ENCODE results near the gene COPS3.
A peak's percentile ranks its signal among the peaks of the same experiment; 100 is the strongest.

The COPS3 gene

GRCh38 chr17:17239832-17240231 is 41.2 kb downstream of the COPS3 start:
- DNase-seq: no peak

GRCh38 chr17:17237026-17237799 is 43.8 kb downstream of the COPS3 start, which contains the start of gene FLCN:
Gene FLCN (minus strand): TSS chr17:17237168. CDS start chr17:17228137, 9,031 bp downstream.
- DNase-seq: peak; percentile 93

DNA sequence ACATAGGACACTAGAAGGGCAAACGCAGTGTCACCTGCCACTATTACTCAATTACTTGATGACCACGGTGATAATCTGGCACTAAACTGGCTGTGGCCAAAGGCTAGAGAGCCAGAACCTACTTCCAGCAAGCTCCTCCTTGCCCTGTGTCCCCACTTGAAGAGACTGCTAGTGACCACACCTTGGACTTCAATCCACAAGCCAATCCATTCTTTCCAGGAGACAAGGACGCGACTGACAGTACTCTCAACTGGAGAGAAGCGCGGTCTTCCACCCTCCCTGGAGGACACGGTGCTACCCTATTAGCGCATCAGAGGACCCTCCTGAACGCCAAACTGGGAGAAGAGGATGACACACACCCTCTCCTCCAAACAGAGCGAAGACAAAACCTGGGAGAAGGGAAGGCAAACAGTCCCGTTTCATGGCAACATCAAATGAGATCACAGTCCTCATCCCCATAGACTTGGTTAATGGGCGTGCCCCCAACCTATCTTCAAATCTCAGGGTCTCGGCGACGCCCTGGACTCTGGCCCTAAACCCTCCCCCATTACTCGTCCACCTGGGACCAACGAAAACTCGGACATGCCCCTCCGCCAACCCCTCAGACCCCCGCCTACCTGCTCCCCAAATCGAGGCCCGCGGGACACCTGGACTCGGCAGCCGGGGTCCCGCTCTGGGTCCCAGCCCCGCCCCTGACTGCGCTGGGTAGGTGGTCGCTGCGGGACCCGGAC is 44.6 kb downstream of the COPS3 start:
- DNase-seq: peak; percentile 32

DNA sequence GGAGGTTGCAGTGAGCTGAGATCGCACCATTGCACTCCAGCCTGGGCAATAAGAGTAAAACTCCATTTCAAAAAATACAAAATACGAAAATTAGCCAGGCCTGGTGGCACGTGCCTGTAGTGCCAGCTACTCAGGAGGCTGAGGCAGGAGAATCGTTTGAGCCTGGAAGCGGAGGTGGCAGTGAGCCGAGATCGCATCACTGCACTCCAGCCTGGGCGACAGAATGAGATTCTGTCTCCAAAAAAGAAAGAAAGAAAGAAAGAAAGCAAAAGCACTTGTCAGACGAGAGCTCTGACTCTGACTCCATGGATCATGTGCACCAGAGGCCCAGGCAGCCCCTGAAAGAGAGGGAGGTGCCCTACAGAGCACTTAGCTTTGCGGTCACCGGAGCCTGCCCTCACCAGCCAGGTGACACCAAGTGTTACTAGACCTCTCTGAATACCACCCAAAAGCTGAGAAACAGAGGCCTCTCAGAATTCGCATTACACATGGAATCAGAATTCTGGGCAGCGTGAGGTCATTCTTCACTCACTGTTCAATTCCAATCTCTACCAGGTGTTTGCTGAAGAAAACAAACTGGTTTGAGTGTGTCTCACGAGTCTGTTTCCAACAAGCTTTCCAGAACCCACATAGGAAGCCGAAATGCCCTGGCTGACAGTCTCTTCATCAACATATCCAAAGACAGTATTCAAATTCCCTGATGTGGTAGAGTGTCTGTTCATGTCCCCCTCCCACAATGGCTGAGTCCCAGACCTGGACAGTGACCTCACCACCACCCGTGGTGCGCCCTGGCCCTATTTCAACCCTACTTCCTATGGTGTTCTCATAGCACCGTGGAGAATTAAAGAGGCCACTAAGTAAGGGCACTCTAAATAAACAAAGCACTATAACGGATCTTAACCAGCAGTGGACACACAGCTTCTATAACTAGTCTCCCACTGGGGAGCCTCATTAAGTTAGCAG is 45.6 kb downstream of the COPS3 start:
- no peak for DNase-seq

GRCh38 chr17:17232303-17232621 is 48.8 kb downstream of the COPS3 start:
- DNase-seq: no peak

- DNase-seq: no peak
Observed at GRCh38 chr17:17231621-17232302, 49.3 kb downstream of the COPS3 start.

DNA sequence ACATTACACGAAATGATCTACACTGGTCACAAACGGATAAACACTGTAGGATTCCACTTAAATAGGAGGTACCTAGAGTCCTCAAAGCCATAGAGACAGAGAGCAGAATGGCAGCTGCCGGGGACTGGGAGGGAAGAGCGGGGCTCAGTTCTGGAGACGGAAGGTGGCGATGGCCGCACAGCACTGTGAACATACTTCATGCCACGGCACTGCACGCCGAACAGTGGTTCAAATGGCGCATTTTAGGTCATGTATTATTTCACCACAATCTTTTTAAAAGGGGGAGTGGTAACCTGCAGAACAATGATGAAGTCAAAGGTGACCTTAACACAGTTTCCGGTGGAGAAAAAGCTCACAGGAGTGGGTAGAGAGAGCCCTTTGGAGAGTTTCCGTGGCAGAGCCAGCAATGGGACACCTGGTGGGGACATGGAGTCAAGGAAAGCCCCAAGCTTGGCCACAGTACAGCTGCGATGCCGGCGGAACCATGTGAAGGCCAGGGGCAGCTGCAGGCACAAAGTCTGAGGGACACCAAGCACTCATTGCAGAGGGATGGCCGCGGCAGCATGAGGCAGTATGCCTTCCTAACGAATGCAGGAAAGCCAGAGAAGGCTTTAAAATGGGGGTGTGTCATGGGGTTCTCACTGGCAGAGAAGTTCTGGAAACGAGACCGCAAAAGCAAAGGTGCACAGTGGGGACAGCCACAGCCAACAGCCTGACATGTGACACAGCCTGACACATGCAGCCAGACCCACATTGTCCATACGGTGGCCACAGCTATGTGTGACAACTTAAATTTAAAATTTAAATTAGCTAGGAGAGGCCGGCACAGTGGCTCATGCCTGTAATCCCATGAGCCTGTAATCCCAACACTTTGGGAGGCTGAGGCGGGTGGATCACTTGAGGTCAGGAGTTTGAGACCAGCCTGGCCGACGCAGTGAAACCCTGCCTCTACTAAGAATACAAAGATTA is 51.3 kb downstream of the COPS3 start:
- DNase-seq: no peak

DNA sequence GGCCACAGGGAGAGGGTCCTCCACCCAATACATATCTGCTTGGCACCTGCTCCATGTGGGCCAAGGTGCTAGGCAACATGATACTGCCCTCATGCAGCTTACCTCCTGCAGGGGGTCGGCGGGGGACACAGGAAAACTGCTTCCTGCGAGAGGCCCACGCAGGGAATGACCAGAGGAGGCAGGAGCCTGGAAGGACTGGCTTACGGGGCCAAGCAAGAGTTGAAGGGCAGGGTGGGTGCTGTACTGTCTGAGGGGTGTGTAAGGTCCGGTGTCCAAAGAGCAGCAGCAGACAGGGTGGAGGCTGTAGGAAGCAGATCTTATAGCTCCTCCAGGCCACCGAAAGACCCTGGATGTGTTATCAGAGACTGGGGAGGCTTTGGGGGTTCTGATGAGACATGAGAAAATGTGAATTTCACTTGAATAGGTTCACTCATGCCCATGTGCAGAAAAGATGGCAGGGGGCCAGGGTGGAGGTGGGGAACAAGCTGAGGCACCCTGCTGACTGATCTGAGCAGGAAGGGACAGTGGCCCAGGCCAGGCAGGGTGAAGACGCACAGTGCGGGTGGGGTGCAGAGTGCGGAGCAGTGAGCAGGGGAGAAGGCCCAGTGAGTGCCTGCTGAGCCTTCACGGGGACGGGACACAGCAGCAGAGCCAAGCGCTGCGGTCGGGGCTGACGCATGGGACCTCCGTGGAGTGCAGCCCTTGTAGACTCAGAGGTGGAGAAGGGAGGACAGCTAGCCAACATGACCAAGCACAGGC is 52.3 kb downstream of the COPS3 start:
- DNase-seq: no peak

DNA sequence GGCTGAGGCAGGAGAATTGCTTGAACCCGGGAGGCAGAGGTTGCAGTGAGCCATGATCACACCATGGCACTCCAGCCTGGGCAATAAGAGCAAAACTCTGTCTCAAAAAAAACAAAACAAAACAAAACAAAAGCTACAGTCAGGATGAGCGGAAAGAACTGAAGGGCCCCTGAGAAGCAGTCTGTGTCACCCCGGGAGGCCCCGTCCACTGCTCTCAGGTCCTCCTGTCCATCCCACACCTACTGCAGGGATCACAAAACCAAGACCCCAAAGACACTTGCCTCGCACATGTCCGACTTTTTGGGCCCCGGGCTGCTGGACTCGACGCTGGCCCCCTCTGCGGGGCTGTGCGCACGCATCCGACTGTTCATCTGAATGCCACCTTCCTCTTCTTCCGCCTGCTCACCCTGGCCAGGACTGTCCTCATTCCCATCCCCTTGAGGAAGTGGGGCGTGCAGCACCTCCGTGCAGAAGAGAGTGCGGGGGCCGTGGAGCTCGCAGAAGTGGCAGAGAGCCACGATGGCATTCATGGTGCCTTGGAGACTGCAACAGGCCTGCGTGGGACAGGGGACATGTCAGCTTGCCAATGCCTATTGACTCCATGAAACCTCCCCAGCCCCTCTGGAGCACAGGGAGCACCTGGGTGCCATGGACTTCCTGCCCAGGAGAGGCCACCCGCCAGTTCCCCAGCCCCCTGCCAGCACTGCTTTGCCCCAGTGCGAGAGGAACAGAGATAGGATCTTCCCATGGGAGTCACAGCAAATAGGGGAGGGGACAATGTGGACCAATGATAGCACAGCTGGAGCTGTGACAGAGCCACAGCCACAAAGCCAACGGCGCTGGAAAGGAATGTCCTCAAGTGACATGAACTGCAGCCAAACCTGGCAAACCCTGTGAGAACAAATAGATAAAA is 53.2 kb downstream of the COPS3 start:
- no peak for DNase-seq

GRCh38 chr17:17226451-17227265 is 54.4 kb downstream of the COPS3 start:
- DNase-seq: no peak

DNA sequence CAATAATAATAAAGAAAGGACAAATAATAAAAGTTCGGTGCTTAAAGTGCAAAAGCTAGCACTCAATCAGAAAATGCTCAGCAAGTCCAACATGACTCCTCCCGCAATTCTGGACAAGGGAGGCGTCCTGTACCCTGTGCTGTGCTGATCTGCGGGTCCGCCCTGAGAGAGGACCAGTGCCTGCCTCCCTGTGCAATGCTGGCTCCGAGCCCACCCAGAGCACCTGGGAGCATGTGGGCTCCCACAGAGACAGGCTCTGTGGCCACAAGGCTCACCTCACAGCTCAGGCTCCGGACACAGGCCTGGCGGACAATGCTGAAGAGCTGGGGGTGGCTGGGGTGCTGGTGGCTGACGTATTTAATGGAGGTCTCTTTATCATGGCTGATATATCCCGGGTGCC is 55.1 kb downstream of the COPS3 start:
- DNase-seq: no peak

DNA sequence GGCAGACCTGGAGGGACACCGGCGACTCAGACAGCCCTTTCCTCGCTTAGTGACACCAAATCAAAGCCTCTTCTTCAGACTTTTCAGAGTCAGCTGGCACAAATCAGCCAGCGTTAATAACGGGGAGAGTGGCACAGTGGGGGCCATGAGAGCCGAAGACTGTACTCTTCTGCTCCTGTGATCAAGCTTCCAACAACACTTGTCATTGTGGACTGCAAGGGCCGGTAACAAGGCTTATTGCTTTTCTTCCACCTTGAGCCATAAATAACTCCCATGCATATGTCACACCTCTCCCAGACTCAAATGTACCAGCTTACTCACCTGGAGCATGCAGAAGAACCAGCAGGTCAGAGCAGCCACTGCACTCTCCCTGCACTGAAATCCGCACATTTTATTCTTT is 56.9 kb downstream of the COPS3 start:
- no peak for DNase-seq

DNA sequence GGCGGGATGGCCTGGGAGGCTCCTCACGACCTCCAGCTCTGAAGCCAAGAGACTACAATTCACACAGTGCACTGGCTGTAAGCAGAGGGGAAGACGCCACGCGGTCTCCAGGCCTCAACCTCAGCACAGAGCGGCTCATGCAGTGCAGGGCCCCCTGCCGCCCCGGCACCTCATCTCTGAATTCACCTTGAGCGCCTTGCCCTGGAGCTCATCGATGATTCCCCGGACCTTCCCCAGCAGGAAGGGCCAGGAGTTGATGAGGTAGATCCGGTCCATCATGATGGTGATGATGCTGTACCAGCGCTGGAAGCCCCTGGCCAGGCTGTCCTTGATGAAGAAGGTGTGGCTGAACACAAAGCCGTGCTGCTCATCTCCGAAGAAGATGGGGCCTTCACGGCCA is 57.3 kb downstream of the COPS3 start:
- DNase-seq: no peak

GRCh38 chr17:17221329-17221728 is 59.7 kb downstream of the COPS3 start:
- DNase-seq: no peak

DNA sequence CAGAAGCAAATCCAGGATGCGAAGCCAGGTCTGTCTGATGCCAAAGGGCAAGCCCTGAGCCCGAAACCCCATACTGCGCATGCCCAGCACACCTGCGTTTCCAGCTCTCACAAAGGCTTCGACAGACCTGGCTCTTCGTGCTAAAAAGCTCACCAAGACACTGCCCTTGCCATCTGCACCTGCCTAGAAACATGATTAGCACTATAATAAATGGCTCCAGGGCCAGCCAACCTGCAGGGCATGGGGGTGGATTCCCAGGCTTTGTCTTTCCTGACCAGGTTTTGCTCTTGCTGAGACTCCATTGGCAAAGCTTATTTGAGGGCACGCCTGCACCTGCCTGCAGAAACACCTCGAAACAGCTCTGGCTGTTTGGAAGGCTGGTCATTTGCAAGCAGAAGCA is 60.5 kb downstream of the COPS3 start:
- DNase-seq: no peak

- DNase-seq: no peak
Observed at GRCh38 chr17:17217995-17218394, 63.1 kb downstream of the COPS3 start.

DNA sequence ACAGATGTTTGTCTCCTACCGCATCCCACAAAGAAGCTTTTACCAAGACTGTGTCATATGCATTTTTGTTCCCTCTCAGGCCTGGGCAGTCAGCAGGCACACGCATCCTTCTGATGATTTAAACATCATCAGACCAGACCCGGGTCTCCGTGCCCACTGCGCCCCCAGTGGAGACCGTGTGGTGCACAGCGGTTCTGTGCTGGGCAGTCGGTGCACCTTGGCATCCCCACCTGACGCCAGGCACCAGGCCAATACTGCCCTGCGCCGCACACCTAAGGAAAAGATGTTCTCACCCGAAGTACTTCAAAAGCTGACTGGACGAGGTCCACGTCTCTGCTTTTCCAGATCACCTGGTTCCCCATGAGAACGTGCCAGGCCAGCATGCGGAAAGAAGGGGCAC is 64.3 kb downstream of the COPS3 start:
- DNase-seq: no peak

DNA sequence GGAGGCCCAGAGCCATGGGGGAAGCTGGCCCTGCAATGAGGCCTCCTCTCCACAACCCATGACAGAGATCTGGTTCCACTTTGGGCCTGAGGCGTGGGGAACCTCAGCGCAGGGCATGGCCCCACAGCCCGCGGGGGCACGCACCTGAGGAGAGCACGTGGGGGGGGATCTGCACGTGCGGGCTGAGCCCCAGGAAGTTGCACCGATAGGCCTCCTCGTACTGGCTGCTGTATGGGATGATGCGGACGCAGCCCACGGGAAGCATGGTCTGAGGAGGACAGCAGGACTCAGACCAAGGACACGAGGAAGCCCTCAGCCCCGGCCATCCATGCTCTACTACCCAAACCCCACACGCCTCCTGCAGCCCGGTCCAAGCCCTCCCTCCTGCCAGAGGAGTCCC is 64.8 kb downstream of the COPS3 start:
- no peak for DNase-seq

GRCh38 chr17:17215575-17215974 is 65.5 kb downstream of the COPS3 start:
- no peak for DNase-seq

All from stimulated activated CD8-positive, alpha-beta memory T cell treated with anti-CD3 and anti-CD28 coated beads, Interleukin-4, amount 100 ng/mL, for 48 hours (primary cell).